WTC11 (cell line): ENCODE data around the gene KRTAP9-4.

Experiments
- ATF1 ChIP-seq: sonication (generic); formaldehyde crosslinking; IDR thresholded peaks from 2 replicates; pipeline ENCODE4 v1.8.1; 2023; ENCODE audit warnings: mild to moderate bottlenecking, moderate library complexity, missing genetic modification reagents
- CTCF ChIP-seq: fragments of 200-600 bp; IDR thresholded peaks from 2 replicates; pipeline ENCODE4 v1.8.0; 2022; ENCODE audit warnings: antibody characterized with exemption
- ZBTB43 ChIP-seq: sonication (generic); formaldehyde crosslinking; IDR thresholded peaks from 2 replicates; pipeline ENCODE4 v1.8.1; 2023; ENCODE audit warnings: mild to moderate bottlenecking, missing genetic modification reagents
- ZNF416 ChIP-seq: fragments of 250-450 bp; sonication (Bioruptor Pico); IDR thresholded peaks from 2 replicates; pipeline ENCODE4 v1.9.0; 2021; ENCODE audit warnings: mild to moderate bottlenecking, inconsistent platforms

- TF ChIP-seq ZBTB43 (CRISPR knock-in tag) (no peak), ATF1 (CRISPR knock-in tag) (no peak), ZNF416 (no peak), CTCF (no peak)
These were observed 5.4 kb downstream of the KRTAP9-4 start for GRCh38 chr17:41254861-41255260.
